Measurements from ENCODE around the gene VWA5A. TPM values are rescaled to one million over a fixed set of nuclear protein-coding genes. Genes with fewer than 3 reads are reported as not detected.

The VWA5A gene
- total RNA-seq, 4 donors from 2014 or later: 10.1 to 72.5 (median 37.2) TPM

- in situ Hi-C loops (cut with MboI; ENCODE audit: low pct_ligation_motif_present in 1 of 4, low pct_unique_long_range_greater_than_20kb in 1 of 4, low sequenced_read_pairs in 3 of 4) (no loop called here), intact Hi-C loops (cut with DNase I; ENCODE audit: low total_unique reads) (no loop called here)
- Histone ChIP-seq H3K36me3 (no peaks in the 10 kb centered on the region), H3K9me3 (no peaks in the 10 kb centered on the region), H3K27ac (no peak overlapping the region), H3K27me3 (no peaks in the 10 kb centered on the region), H3K4me1 (no peaks in the 10 kb centered on the region), H3K4me3 (no peak overlapping the region)
- no peak for DNase-seq
- TF ChIP-seq EP300 (IDR thresholded peaks at IDR 0.05; ENCODE audit: low read depth) (no peak), POLR2A (IDR thresholded peaks at IDR 0.05) (no peak), POLR2AphosphoS5 (IDR thresholded peaks at IDR 0.05) (no peak), CTCF (IDR thresholded peaks at IDR 0.05) (no peak)
- 41 to 43% methylated on average over 4 of the region's 4 CpGs for WGBS, 2 donors (ENCODE audit: low coverage in 1 of 2)
These were observed 58.8 kb downstream of the VWA5A start for GRCh38 chr11:124174001-124174583.

- WGBS, 2 donors (ENCODE audit: low coverage in 1 of 2): 74% methylated on average over 5 of the region's 5 CpGs
- Histone ChIP-seq H3K9me3 (no peaks in the 10 kb centered on the region), H3K27ac (no peak overlapping the region), H3K36me3 (no peaks in the 10 kb centered on the region), H3K4me3 (no peak overlapping the region), H3K27me3 (no peaks in the 10 kb centered on the region), H3K4me1 (no peaks in the 10 kb centered on the region)
- no peak for DNase-seq
- intact Hi-C loops (cut with DNase I; ENCODE audit: low total_unique reads): no loop called here
- TF ChIP-seq POLR2A (IDR thresholded peaks at IDR 0.05) (no peak), POLR2AphosphoS5 (IDR thresholded peaks at IDR 0.05) (no peak)
- in situ Hi-C loops (cut with MboI; ENCODE audit: low pct_ligation_motif_present in 1 of 4, low pct_unique_long_range_greater_than_20kb in 1 of 4, low sequenced_read_pairs in 3 of 4): no loop called here
These were observed 61.9 kb downstream of the VWA5A start for GRCh38 chr11:124176925-124177715.

- H3K4me3 ChIP-seq: no peak overlapping the region
- H3K4me1 ChIP-seq: no peaks in the 10 kb centered on the region
- no peaks in the 10 kb centered on the region for H3K27me3 ChIP-seq
- WGBS, 2 donors (ENCODE audit: low coverage in 1 of 2): 25 to 70% methylated on average over 1 of the region's 1 CpG
- intact Hi-C loops (cut with DNase I; ENCODE audit: low total_unique reads): no loop called here
- no peak overlapping the region for H3K27ac ChIP-seq
- H3K9me3 ChIP-seq: no peaks in the 10 kb centered on the region
- in situ Hi-C loops (cut with MboI; ENCODE audit: low pct_ligation_motif_present in 1 of 4, low pct_unique_long_range_greater_than_20kb in 1 of 4, low sequenced_read_pairs in 3 of 4): no loop called here
- no peak for TF ChIP-seq EP300 (IDR thresholded peaks at IDR 0.05; ENCODE audit: low read depth)
- no peak for TF ChIP-seq POLR2AphosphoS5 (IDR thresholded peaks at IDR 0.05)
- TF ChIP-seq CTCF (IDR thresholded peaks at IDR 0.05): no peak
- TF ChIP-seq POLR2A (IDR thresholded peaks at IDR 0.05): no peak
- no peak for DNase-seq
- no peaks in the 10 kb centered on the region for H3K36me3 ChIP-seq
These were observed 64.1 kb downstream of the VWA5A start for GRCh38 chr11:124179310-124179709.

GRCh38 chr11:124183068-124183467, 67.8 kb downstream of the VWA5A start, which contains the start of gene OR10D3:
Gene OR10D3 (plus strand): TSS chr11:124183345. CDS start chr11:124185270, 1,925 bp downstream.
- intact Hi-C loops (cut with DNase I; ENCODE audit: low total_unique reads) (no loop called here), in situ Hi-C loops (cut with MboI; ENCODE audit: low pct_ligation_motif_present in 1 of 4, low pct_unique_long_range_greater_than_20kb in 1 of 4, low sequenced_read_pairs in 3 of 4) (no loop called here)
- Histone ChIP-seq H3K27ac (no peak within 1 kb of the TSS), H3K27me3 (no peaks in the 10 kb centered on the region), H3K4me1 (no peaks in the 10 kb centered on the region), H3K36me3 (no peaks in the 10 kb centered on the region), H3K4me3 (no peak within 1 kb of the TSS), H3K9me3 (no peaks in the 10 kb centered on the region)
- TF ChIP-seq EP300 (IDR thresholded peaks at IDR 0.05; ENCODE audit: low read depth) (no peak), POLR2AphosphoS5 (IDR thresholded peaks at IDR 0.05) (no peak), POLR2A (IDR thresholded peaks at IDR 0.05) (no peak), CTCF (IDR thresholded peaks at IDR 0.05) (no peak)
- no peak for DNase-seq
- WGBS, 2 donors (ENCODE audit: low coverage in 1 of 2): 36 to 62% methylated on average over 3 of the region's 3 CpGs
